Mesenchymal stem cell (in vitro differentiated cells and primary cell): Measurements from ENCODE around the gene MEIOB.

Source experiments
- DNase-seq: peaks from one replicate; pipeline ENCODE4 v3.0.0-alpha.2; 2013
- H2AFZ ChIP-seq: one replicate; pipeline ENCODE4 v1.6.1; 2013; ENCODE audit warnings: low read depth, mild to moderate bottlenecking, control low read depth, inconsistent platforms, low read length, moderate library complexity
- H2AK5ac ChIP-seq: 2 replicates; pipeline ENCODE4 v1.6.1; 2013; ENCODE audit warnings: low read length, moderate library complexity, mild to moderate bottlenecking, inconsistent platforms; ENCODE audit not compliant: severe bottlenecking
- H2BK120ac ChIP-seq: one replicate; pipeline ENCODE4 v1.6.1; 2013; ENCODE audit warnings: low read depth, mild to moderate bottlenecking, inconsistent platforms, low read length, moderate library complexity
- H2BK12ac ChIP-seq, 2 experiments: one replicate each; pipeline ENCODE4 v1.6.1; 2013; ENCODE audit warnings: inconsistent platforms in 2 of 2, low read length in 2 of 2, mild to moderate bottlenecking in 2 of 2, moderate library complexity in 2 of 2, control low read depth in 1 of 2
- H2BK15ac ChIP-seq: one replicate; pipeline ENCODE4 v1.6.1; 2013; ENCODE audit warnings: mild to moderate bottlenecking, low read depth, inconsistent platforms; ENCODE audit not compliant: poor library complexity, severe bottlenecking
- H2BK5ac ChIP-seq: 2 replicates; pipeline ENCODE4 v1.6.1; 2013; ENCODE audit warnings: low read depth, mild to moderate bottlenecking, low read length, control low read depth, inconsistent platforms; ENCODE audit not compliant: poor library complexity, severe bottlenecking
- H3K14ac ChIP-seq, 2 experiments: one replicate each; pipeline ENCODE4 v1.6.1; 2013; ENCODE audit warnings: inconsistent platforms in 2 of 2, low read length in 2 of 2, control low read depth in 1 of 2, mild to moderate bottlenecking in 1 of 2, moderate library complexity in 1 of 2
- H3K18ac ChIP-seq, 2 experiments: one replicate each; pipeline ENCODE4 v1.6.1; 2013; ENCODE audit warnings: inconsistent platforms in 2 of 2, low read length in 2 of 2, control low read depth in 1 of 2, low read depth in 1 of 2, mild to moderate bottlenecking in 1 of 2
- H3K23ac ChIP-seq, 2 experiments: one replicate each; pipeline ENCODE4 v1.6.1; 2013; ENCODE audit warnings: inconsistent platforms in 2 of 2, low read length in 2 of 2, mild to moderate bottlenecking in 2 of 2, moderate library complexity in 2 of 2, control low read depth in 1 of 2
- H3K27ac ChIP-seq: 2 replicates; pipeline ENCODE4 v1.5.1; 2013; ENCODE audit warnings: mild to moderate bottlenecking, moderate library complexity, low read length, control low read depth, inconsistent platforms; ENCODE audit not compliant: poor library complexity, severe bottlenecking
- H3K27me3 ChIP-seq, 2 experiments: 2 replicates each; pipeline versions ENCODE4 v1.6.1 to v1.7.0; 2013; ENCODE audit warnings: low read length in 2 of 2, mild to moderate bottlenecking in 2 of 2, moderate library complexity in 2 of 2, control low read depth in 1 of 2, inconsistent platforms in 1 of 2; ENCODE audit not compliant: control insufficient read depth in 1 of 2, insufficient read depth in 1 of 2
- H3K36me3 ChIP-seq, 2 experiments: 2 replicates each; pipeline versions ENCODE4 v1.6.1 to v1.7.0; 2013; ENCODE audit warnings: low read length in 2 of 2, control low read depth in 1 of 2, inconsistent platforms in 1 of 2, low read depth in 1 of 2, mild to moderate bottlenecking in 1 of 2; ENCODE audit not compliant: insufficient read depth in 2 of 2, control insufficient read depth in 1 of 2
- H3K4ac ChIP-seq, 2 experiments: one replicate each; pipeline ENCODE4 v1.6.1; 2013; ENCODE audit warnings: inconsistent platforms in 2 of 2, low read length in 2 of 2, mild to moderate bottlenecking in 2 of 2, moderate library complexity in 2 of 2, control low read depth in 1 of 2, low read depth in 1 of 2
- H3K4me1 ChIP-seq: 2 replicates; pipeline ENCODE4 v1.6.1; 2013; ENCODE audit warnings: low read depth, low read length, control low read depth; ENCODE audit not compliant: control insufficient read depth, insufficient read depth
- H3K4me2 ChIP-seq: 2 replicates; pipeline ENCODE4 v1.6.1; 2013; ENCODE audit warnings: low read length, mild to moderate bottlenecking, inconsistent platforms; ENCODE audit not compliant: poor library complexity, severe bottlenecking
- H3K4me3 ChIP-seq, 2 experiments: 2 replicates each; pipeline versions ENCODE4 v1.5.1 to v1.7.0; 2013; ENCODE audit warnings: low read length in 2 of 2, mild to moderate bottlenecking in 2 of 2, control low read depth in 1 of 2, low read depth in 1 of 2; ENCODE audit not compliant: insufficient read depth in 1 of 2
- H3K79me1 ChIP-seq: replicated peaks from 2 replicates; pipeline ENCODE4 v1.6.1; 2013; ENCODE audit warnings: mild to moderate bottlenecking, control low read depth, low read length, inconsistent platforms; ENCODE audit not compliant: poor library complexity, severe bottlenecking
- H3K9ac ChIP-seq: 2 replicates; pipeline ENCODE4 v1.7.0; 2013; ENCODE audit warnings: mild to moderate bottlenecking, low read length, moderate library complexity
- H3K9me3 ChIP-seq: 2 replicates; pipeline ENCODE4 v1.7.0; 2013; ENCODE audit warnings: mild to moderate bottlenecking, low read length; ENCODE audit not compliant: control insufficient read depth
- H4K8ac ChIP-seq: one replicate; pipeline ENCODE4 v1.6.1; 2013; ENCODE audit warnings: inconsistent platforms, mild to moderate bottlenecking, low read length, moderate library complexity
- H4K91ac ChIP-seq: one replicate; pipeline ENCODE4 v1.6.1; 2013; ENCODE audit warnings: mild to moderate bottlenecking, low read length, inconsistent platforms
- WGBS: methylation state at CpG from one replicate; pipeline ENCODE4 v1.1.7; 2013; ENCODE audit warnings: mixed read lengths; 5-methylcytosine and 5-hydroxymethylcytosine counted together

The MEIOB gene

GRCh38 chr16:1895949-1896675 lies 24.1 kb upstream of the MEIOB start:
- H3K23ac ChIP-seq = no peak overlapping the region

GRCh38 chr16:1895068-1895467 lies 23.1 kb upstream of the MEIOB start:
- Histone ChIP-seq H4K8ac (no peak overlapping the region), H2AFZ (no peak overlapping the region), H3K18ac (no peak overlapping the region), H3K9me3 (no peaks in the 10 kb centered on the region), H3K4me1 (peaks cover 2% of the 10 kb centered on the region), H3K4me3 (no peak overlapping the region), H2BK12ac (no peak overlapping the region), H3K27me3 (peaks cover 32 to 58% of the 10 kb centered on the region in 2 experiments), H2AK5ac (no peak overlapping the region), H3K4ac (no peak overlapping the region), H3K4me2 (no peak overlapping the region), H3K9ac (no peak overlapping the region), H2BK15ac (no peak overlapping the region), H3K79me1 (no peaks in the 10 kb centered on the region), H2BK120ac (no peak overlapping the region), H3K14ac (no peak overlapping the region), H3K27ac (no peak overlapping the region), H4K91ac (no peak overlapping the region), H3K36me3 (no peaks in the 10 kb centered on the region), H2BK5ac (no peak overlapping the region), H3K23ac (no peak overlapping the region)
- DNase-seq = no peak
- WGBS = 92% methylated on average over 4 of the region's 5 CpGs

More at GRCh38 chr16:1895949-1896675, 24.1 kb upstream of the MEIOB start:
- no peak overlapping the region for H3K4ac ChIP-seq
- no peak overlapping the region for H2BK120ac ChIP-seq
- H4K91ac ChIP-seq = peak overlapping the region; percentile 39
- no peak overlapping the region for H2AK5ac ChIP-seq
- no peak overlapping the region for H2AFZ ChIP-seq
- no peak overlapping the region for H3K18ac ChIP-seq
- WGBS = 77% methylated on average over 27 of the region's 27 CpGs
- H3K79me1 ChIP-seq = no peaks in the 10 kb centered on the region
- H3K4me1 ChIP-seq = peaks cover 2% of the 10 kb centered on the region
- no peak overlapping the region for H2BK12ac ChIP-seq
- H3K36me3 ChIP-seq = no peaks in the 10 kb centered on the region
- no peak overlapping the region for H2BK5ac ChIP-seq
- H3K9ac ChIP-seq = no peak overlapping the region
- no peak overlapping the region for H2BK15ac ChIP-seq
- H3K14ac ChIP-seq = no peak overlapping the region
- no peak overlapping the region for H4K8ac ChIP-seq
- no peak overlapping the region for H3K4me3 ChIP-seq
- no peaks in the 10 kb centered on the region for H3K9me3 ChIP-seq
- H3K4me2 ChIP-seq = no peak overlapping the region
- no peak overlapping the region for H3K27ac ChIP-seq
- H3K27me3 ChIP-seq = peaks cover 31 to 54% of the 10 kb centered on the region in 2 experiments
- DNase-seq = no peak

- Histone ChIP-seq H2BK5ac (no peak overlapping the region), H2AK5ac (no peak overlapping the region), H3K27ac (no peak overlapping the region), H3K27me3 (peaks cover 19 to 54% of the 10 kb centered on the region in 2 experiments), H2BK120ac (no peak overlapping the region), H3K36me3 (no peaks in the 10 kb centered on the region), H3K4me2 (no peak overlapping the region), H2BK15ac (no peak overlapping the region), H2AFZ (no peak overlapping the region), H2BK12ac (no peak overlapping the region), H3K23ac (no peak overlapping the region), H3K4me3 (no peak overlapping the region), H3K4ac (no peak overlapping the region), H4K8ac (no peak overlapping the region), H3K4me1 (no peaks in the 10 kb centered on the region), H3K79me1 (no peaks in the 10 kb centered on the region), H3K9me3 (no peaks in the 10 kb centered on the region), H4K91ac (no peak overlapping the region), H3K18ac (no peak overlapping the region), H3K14ac (no peak overlapping the region), H3K9ac (no peak overlapping the region)
- DNase-seq = no peak
- 74% methylated on average over 4 of the region's 4 CpGs for WGBS
These were observed 18.7 kb upstream of the MEIOB start for GRCh38 chr16:1890708-1891050.

GRCh38 chr16:1890024-1890707 lies 18.2 kb upstream of the MEIOB start:
- Histone ChIP-seq H3K36me3 (no peaks in the 10 kb centered on the region), H3K27me3 (peaks cover 19 to 55% of the 10 kb centered on the region in 2 experiments), H3K14ac (no peak overlapping the region), H3K23ac (no peak overlapping the region), H3K4ac (no peak overlapping the region), H3K79me1 (no peaks in the 10 kb centered on the region), H2BK15ac (no peak overlapping the region), H3K18ac (no peak overlapping the region), H2BK12ac (no peak overlapping the region), H3K9me3 (no peaks in the 10 kb centered on the region), H3K27ac (no peak overlapping the region), H3K4me2 (no peak overlapping the region), H3K4me3 (no peak overlapping the region), H2AFZ (no peak overlapping the region), H4K8ac (no peak overlapping the region), H2BK120ac (no peak overlapping the region), H3K4me1 (no peaks in the 10 kb centered on the region), H2BK5ac (no peak overlapping the region), H3K9ac (no peak overlapping the region), H2AK5ac (no peak overlapping the region), H4K91ac (no peak overlapping the region)
- 89% methylated on average over 16 of the region's 16 CpGs for WGBS
- DNase-seq = no peak
